GM18873 (cell line): ENCODE measurements around the gene MAPRE2.
"Not testable (repeated sequence)": the region's sequence is repeated elsewhere in the genome, so short reads cannot be mapped to it uniquely, and the experiment has no call there.

Experiments used
- ATAC-seq: cut with Tn5 transposase; IDR thresholded peaks from one replicate; pipeline ENCODE4 v1.9.1; 2021; ENCODE audit warnings: mild to moderate bottlenecking, moderate library complexity, moderate number of reproducible peaks; ENCODE audit not compliant: unreplicated experiment, low FRiP score

Gene MAPRE2

GRCh38 chr18:35141567-35142274 lies 100.5 kb downstream of the MAPRE2 start:
- no peak for ATAC-seq

DNA sequence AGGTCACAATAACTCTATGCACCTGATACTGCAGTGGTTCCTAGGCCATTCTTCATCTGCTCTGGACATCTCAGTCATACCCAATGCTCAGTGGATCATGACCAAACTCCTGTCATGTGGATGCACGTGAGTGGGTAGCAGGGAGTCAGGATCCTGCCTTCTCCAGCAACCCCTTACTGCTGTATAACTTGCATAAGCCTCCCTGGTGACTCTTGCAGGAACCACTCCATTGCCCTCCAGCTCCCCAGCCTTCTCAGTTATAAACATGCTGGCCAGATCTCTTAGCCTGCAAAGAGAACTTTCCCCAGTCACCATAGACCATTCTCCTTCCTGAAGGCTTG lies 101.0 kb downstream of the MAPRE2 start:
- no peak for ATAC-seq

- no peak for ATAC-seq
Observed at GRCh38 chr18:35143622-35144596, 102.7 kb downstream of the MAPRE2 start.

DNA sequence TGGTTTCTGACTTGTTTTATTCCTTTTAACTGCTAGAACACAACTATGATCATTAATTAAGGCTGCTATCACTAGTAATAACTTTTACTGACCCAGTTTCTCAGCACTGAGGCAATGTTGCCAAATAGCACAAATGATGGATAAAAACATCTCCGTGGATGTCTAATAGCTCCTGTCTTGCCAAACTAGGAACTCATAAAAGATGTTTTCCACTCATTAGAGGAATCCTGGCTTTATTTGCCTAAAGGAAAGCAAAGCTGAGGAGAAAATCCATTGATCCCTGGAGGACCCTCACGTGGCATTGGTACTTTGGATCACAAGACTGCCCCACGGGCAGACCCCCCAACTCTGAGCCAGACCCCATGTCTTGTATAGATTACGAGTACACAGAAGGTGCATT lies 103.5 kb downstream of the MAPRE2 start:
- ATAC-seq: no peak

GRCh38 chr18:35150195-35150594 lies 109.0 kb downstream of the MAPRE2 start:
- ATAC-seq: not testable (repeated sequence)

DNA sequence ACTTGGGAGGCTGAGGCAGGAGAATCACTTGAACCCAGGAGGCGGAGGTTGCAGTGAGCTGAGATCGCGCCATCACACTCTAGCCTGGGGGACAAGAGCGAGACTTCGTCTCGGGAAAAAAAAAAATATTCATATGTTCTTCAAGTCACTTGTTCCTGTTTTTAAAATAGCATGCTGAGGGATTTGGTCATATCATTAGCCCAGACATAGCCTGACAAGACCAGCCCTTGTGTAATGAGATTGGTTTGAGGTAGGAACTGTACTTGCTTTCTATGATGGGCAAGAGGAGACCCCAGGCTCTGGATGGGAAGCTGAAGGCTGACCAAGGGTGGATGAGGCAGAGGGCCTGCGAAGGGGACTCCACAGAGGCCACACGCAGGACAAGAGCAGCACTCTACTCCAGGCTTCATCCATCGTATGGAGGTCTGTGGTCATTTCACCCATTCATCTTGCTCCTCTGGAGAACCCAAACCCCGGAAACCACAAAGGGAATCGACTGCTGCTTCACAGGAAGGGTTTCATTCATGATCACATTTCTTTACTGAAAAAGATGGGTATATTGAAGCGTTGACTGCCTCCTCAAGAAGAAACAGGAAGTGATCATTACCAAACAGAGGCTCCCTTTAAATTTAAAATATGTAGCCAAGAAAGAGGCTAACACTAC lies 112.5 kb downstream of the MAPRE2 start:
- no peak for ATAC-seq

DNA sequence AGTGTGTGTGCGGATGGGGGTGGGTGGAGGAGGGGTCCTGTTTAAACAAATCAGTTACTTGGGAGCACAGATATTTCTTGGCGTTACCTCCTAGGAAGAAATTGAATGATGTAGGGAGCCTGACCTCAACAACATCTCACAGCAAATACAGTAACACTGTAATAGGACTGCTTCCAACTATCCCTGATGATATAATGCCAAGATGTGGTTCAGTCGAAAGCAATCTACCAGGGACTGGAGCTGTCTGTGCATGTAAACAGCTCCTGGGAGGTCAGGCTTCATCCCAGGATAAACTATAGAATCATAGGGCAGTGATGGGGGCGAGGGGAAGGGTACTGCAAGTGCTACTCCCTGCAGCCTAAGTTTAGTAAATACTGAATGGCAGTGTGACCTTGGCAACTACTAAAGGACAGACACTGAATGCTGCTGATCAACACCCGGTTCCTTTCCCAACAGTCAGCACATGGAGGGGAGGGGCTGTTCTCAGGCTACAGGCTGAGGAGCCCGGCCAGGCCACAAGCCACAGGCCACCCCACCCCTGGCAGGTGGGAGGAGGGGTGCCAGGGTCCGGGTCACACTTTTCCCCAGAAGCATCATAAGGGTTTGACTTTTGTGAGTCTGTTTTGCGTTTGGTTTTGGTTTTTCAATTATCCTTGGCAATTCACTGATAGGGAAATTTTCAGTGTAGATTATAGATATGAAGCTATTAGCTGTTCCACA lies 114.3 kb downstream of the MAPRE2 start:
- no peak for ATAC-seq

DNA sequence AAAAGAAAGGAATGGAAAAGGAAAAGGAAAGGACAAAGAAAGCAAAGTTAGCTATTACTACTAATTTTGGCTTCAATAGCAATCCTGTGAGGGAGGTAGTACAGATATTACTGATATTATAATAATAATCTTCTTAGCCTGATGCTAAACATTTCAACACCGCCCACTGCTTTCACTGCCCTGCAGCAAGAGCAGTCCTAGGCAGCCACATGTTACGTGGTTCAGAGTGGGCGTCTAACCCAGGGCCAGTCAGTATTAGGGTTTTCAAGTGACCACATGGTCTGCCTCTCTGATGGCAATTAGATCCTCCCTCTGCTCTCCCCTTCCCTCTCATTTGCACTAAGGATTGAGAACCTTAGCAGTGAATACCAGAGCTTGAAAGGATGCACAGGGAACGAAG lies 116.0 kb downstream of the MAPRE2 start:
- ATAC-seq: no peak

GRCh38 chr18:35158728-35159450 lies 117.7 kb downstream of the MAPRE2 start:
- ATAC-seq: peak; percentile 66

GRCh38 chr18:35159782-35160181 lies 118.6 kb downstream of the MAPRE2 start:
- ATAC-seq: no peak

DNA sequence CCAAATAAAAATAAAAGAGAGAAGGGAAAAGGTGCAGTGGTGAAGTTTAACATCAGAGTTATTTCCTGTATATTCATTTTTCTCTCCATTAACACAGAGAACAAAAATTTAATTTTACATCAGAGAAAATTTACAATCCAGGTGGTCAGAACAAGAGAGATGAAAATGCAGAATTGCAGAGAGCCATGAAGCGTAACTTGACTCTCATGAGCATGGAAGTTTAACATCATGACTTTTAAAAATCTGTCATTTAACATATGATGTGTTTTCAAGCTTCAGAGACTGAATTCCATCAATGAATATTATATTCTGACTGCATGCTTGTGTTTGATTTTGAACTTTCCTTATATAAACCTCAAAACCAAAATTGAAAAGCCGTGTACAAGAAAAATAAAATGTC lies 120.3 kb downstream of the MAPRE2 start:
- no peak for ATAC-seq

DNA sequence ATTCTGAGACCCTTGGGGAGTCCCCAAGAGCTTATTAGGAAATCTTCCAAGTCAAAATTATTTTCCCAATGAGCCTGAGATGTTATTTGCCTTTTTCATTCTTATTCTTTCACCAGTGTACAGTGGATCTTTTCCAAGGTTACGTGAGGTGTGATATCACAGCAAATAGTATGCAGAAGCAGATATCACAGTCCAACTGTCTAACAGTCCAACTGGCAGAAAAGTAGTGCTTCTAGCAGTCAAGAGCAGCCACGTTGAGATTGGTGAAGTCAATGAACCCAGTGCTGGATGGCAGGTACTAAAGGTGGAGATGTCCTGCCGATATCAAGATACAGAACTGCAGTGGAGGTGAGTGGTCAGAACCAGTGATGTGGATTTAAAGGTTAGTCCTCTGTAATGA lies 120.7 kb downstream of the MAPRE2 start:
- no peak for ATAC-seq

- ATAC-seq: no peak
Observed at GRCh38 chr18:35163014-35163539, 121.9 kb downstream of the MAPRE2 start.

- ATAC-seq: no peak
Observed at GRCh38 chr18:35163721-35164120, 122.5 kb downstream of the MAPRE2 start.

- no peak for ATAC-seq
Observed at GRCh38 chr18:35164133-35164532, 122.9 kb downstream of the MAPRE2 start.

DNA sequence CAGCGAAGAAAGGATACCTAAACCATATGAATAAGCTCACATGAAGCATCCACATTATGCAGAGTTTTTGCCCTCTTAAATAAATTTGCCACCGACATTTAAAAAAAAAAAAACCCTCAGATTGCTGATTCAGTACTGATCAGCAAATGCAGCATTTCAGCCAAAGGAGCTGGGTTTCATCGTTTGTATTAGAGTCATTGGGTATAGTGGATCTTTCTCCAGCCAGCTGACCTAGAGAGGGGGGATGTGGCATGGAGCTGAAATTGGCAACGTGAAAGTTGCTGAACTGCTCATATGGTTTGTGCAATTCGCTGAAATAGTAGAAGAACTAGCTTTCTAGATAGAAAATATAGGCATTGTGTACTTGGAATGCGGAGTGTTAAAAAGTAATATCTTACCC lies 126.1 kb downstream of the MAPRE2 start:
- no peak for ATAC-seq

DNA sequence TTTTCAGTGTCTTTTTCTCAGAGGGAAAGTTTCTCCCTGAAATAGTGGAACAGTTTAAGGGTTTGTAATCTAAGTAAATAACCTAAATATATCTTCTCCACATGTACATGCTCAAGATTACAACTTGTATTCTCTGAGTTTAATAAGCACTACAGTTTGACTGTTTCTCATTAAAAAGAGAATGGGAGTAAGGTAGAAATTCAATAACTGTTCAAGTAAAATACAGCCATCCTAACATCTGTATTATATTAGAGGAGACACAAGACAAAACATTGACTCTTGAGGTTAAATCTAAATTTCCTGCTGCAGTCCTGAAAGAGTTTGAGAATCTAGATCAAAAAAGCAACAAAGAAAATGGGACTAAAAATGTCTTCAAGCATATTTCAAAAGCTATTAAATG lies 126.6 kb downstream of the MAPRE2 start:
- no peak for ATAC-seq

DNA sequence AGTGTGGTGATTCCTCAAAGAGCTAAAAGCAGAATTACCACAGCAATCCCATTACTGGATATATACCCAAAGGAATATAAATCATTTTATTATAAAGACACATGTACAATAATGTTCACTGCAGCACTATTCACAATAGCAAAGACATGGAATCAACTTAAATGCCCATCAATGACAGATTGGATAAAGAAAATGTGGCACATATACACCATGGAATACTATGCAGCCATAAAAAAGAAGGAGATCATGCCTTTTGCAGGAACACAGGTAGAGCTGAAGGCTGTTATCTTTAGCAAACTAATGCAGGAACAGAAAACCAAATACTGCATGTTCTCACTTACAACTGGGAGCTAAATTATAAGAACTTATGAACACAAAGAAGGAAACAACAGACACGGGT lies 129.1 kb downstream of the MAPRE2 start:
- ATAC-seq: not testable (repeated sequence)

GRCh38 chr18:35171315-35171987 lies 130.2 kb downstream of the MAPRE2 start:
- no peak for ATAC-seq
